Stimulated activated CD4-positive, alpha-beta T cell treated with anti-CD3 and anti-CD28 coated beads, Interleukin-1b, Interleukin-23, amount 100 ng/mL, for 1 hour (primary cell): ENCODE data around the gene TOB2.
"Not testable (repeated sequence)": the region's sequence is repeated elsewhere in the genome, so short reads cannot be mapped to it uniquely, and the experiment has no call there.

Source experiments
- DNase-seq, 2 donors: peaks; one replicate each; pipeline ENCODE4 v3.0.0-alpha.2; 2020; ENCODE audit warnings: low read depth in 2 of 2

The TOB2 gene

DNA sequence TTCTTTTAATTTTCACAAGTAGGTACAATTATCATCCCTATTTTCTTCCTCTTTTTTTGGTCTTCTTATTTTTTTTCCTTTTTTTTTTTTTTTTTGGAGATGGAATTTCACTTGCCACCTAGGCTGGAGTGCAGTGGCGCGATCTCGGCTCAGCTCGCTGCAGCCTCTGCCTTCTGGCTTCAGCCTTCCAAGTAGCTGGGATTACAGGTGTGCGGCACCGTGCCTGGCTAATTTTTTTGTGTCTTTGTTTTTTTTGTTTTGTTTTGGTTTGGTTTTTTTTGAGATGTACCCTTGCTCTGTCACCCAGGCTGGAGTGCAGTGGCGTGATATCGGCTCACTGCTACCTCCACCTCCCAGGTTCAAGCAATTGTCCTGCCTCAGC lies 16.7 kb downstream of the TOB2 start:
- DNase-seq: no peak

DNA sequence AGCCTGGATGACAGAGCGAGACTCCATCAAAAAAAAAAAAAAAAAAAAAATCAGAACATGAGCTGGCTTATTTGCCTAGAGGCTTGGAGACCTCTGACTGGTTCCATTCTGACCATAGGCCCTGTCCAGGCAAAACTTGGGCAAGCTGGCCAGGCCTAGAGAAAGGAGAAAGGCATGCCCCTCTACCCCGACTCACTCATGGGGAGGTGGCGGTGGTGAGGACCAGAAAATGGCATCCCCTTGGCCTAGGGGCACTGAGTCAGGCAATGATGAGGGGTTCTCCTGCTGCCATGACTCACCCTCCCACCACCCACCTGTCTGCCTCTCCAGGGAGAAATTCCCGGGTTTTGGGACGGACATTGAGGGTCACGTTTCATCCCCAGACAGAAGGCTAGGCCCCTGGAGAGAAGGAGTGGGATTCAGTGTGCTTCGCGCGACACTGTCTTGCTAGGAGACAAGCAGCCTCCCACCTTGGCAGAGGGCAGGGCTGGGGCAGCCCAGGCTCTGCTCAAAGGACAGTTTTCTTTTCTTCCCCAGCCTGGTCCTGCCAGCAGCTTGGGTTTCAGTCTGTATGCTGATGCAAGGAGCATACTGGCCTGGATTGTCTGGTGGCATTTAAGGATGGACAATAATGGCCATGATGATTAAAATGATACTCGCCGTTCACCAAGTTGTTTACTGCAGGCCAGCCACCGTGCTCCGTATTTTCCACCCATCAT lies 17.2 kb downstream of the TOB2 start:
- DNase-seq: no peak

DNA sequence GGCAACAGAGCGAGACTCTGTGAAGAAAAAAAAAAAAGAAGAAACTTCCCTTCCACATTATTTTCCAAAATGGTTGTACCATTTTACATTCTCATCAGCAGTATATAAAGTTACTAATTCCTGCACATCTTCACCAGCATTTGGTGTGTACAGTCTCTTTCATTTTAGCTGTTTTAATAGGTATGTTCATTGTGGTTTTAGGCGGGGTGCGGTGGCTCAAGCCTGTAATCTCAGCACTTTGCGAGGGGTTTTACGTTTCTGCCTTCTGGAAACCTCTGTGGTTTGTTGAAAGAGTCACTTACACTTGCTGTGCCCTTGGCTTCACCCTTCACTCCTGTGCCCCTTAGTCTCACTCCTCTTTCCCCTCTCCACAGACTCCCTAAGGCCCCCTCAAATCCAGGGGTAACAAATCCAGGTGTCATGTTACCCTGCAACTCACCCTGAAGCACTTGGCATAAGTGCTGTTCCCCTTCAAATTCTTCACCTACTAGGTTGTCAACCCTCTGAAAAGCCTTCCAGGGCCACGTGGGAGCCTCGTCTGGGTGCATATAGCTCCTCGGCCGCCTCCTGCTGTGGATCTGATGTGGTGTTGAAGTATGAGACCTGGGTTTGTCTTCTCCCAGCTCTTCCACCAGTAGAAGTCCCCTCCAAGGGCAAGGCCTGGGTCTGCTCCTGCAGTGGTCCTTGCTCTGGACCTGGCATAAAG lies 20.8 kb downstream of the TOB2 start:
- DNase-seq: no peak

DNA sequence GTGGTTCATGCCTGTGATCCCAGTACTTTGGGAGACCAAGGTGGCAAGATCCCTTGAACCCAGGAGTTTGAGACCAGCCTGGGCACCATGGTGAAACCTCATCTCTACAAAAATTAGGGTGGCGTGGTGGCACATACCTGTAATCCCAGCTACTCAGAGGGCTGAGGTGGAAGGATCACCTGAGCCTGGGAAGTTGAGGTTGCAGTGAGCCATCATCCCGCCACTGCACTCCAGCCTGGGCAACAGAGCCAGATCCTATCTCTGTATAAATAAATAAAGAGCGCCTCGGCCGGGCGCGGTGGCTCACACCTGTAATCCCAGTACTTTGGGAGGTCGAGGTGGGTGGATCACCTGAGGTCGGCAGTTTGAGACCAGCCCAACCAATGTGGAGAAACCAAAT lies 27.9 kb downstream of the TOB2 start:
- no peak for DNase-seq

DNA sequence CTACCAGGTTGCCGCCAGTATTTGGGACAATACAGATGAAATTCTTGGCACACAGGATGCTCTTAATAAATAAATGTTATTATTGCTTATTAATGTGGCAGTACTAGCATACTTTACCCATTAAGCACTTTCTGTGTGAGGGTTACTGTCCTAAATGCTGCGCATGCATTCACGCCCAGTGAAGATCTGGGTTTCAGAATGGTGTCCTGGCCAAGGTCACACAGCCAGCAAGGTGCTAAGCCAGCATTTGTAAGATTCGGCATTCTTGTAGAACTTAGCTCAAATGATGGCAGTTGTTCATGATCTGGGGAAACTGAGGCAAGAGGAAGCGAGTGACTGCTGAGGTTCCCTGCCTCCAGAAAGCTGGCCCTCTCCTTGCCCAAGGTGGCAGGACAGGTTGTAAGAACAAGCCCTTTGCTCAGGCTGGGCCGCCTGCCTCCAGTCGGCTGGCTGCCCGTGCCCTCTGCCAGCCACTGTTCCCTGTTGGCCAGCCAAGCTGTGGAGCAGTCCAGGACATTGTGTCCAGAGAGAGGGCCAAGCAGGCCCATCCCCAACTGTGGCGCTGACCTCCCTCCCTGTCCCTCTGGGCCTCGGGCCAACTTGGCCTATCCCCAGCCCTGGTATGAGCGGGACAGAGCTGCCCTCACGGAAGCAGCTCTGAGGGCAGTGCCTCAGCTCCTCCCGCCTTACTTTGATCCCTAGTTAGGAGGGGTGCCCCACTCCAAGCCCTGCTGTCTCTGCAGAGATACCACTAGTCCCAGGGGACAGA lies 28.8 kb downstream of the TOB2 start:
- DNase-seq: no peak

DNA sequence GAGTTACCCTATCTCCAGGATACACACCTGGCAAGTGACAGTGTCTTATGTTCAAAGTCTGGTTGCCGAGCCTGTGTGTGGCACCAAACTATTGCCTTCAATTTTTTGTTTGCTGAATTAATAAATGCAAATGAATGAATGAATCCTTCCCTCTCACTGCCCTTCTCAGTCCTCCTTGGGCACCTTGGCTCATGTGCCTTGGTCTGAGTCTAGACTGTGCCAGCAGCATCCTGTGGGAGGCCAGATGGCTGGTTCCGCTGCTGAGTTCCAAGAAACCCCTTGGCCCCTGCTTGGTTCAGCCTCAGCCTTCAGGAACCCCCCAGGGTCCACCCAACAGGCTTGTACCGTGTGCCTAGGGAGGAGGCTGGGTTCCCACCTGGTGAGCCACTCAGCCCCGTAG lies 31.0 kb downstream of the TOB2 start:
- no peak for DNase-seq

DNA sequence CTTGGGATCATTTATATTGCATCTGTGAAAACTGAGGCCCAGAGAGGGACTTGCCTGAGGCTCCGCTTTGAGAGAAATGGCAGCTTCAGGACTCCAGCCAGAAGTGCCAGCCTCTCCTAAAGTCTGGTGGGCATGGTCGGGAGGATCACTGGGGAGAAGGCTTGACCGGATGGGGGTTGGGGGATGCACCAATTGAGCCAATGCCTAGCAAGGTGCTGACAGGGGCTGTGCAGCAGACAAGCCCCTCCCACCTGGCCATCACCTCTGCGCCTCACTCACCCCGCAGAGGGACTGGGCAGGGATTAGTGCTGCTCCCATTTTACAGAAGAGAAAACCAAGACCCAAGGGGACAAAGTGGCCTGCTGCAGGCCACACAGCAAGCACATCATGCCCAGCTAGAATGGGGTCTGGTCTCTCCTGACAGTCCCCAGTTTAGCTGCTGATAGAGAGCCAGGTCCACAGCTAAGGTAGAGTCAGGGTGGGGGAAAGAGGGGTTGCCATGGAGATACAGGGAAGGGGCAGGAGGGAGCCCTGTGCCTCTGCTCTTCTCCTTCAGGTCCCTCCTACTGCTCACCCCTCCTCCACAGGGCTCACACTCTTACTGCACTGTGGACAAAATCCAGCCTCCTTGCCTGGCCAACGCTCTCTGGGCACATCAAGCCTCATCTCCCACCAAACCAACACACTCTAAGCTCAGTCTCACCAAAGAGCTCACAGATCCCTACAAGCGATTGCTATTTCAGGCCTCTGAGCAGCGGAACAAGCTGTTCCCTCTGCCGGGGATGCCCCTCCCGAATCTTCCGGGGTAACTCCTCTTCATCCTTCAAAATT lies 35.4 kb downstream of the TOB2 start:
- no peak for DNase-seq

DNA sequence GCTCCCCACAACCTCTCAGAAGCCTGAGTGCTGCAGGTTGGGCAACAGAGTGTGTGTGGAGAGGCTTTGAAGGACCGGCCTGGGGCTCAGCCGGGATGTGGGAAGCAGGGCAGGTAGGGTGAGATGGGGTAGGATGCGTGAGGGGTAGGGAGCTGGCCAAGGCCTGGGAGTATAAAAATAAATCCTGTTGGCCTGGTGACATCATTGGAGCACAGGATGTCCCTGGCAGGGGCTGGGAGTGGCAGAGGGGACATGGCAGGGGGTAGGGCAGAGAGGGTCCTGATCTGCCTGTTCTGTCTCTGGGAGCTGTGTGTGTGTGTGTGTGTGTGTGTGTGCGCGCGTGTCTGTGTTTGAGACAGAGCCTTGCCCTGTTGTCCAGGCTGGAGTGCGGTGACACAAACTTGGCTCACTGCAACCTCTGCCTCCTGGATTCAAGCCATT lies 36.3 kb downstream of the TOB2 start:
- DNase-seq: no peak

DNA sequence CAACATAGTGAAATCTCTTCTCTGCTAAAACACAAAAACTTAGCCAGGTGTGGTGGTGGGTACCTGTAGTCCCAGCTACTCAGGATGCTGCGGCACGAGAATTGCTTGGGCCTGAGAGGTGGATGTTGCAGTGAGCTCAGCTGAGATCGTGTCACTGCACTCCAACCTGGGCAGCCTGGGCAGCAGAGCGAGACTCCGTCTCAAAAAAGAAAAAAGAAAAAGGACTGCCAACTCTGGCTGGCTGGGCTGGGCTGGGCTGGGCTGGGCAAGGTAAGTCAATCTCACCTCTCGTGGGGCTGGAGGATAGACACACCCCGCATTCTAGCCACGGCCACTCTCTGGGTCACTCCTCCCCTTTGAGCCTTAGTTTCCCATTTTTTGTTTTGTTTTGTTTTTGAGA lies 37.9 kb downstream of the TOB2 start:
- DNase-seq: no peak

DNA sequence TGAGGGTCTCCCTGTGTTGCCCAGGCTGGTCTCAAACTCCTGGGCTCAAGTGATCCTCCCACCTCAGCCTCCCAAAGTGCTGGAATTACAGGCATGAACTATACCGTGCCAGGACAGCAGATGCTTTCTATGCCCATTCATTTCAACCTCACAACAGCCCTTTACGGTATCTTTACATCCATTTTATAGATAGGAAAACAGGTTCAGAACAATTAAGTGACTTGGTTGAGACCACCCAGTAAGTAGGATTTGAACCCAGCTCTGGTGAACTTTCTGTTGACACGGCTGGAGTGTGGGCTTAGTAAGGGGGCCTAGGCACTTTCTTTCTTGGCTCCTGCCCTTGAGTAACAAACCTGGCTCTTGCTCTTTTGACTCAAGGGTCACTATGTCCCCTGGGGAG lies 39.2 kb downstream of the TOB2 start:
- no peak for DNase-seq

DNA sequence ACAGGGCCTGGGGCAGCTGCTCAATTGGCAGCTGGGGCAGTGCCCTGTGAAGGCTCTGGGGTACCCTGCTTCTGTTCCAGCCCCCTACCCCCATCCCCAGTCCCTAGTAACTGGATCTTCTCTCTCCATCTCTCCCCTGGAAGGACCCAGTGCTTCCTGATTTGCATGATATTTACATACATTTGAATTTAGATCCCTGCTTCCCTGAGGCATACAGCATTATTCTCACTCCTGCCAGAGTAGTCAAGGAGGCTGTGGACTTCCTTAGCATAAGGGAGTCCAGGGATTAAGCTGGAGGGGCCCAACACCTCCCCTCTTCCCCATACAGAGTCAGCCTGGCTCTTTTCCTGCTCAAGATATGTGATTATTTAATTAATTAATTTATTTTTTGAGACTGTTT lies 40.2 kb downstream of the TOB2 start:
- DNase-seq: no peak

DNA sequence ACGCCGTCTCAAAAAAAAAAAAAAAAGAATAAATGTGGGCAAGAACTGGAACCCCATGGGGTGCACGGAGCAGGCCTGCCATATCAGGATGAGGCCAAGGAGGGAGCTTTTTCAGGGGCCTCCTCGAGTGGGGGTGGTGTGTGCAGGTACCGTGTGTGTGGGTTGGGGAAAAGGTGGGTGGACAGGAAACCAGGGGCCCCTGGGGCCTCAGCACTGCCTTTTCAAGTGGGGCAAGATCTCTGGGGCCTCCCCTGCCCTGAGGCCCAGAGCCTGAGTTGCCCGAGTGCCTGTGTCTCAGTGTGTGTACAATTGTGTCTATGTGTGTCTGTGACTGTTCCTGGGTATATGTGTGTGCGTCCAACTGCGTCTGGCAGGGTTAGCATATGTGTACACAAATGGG lies 41.0 kb downstream of the TOB2 start:
- no peak for DNase-seq

DNA sequence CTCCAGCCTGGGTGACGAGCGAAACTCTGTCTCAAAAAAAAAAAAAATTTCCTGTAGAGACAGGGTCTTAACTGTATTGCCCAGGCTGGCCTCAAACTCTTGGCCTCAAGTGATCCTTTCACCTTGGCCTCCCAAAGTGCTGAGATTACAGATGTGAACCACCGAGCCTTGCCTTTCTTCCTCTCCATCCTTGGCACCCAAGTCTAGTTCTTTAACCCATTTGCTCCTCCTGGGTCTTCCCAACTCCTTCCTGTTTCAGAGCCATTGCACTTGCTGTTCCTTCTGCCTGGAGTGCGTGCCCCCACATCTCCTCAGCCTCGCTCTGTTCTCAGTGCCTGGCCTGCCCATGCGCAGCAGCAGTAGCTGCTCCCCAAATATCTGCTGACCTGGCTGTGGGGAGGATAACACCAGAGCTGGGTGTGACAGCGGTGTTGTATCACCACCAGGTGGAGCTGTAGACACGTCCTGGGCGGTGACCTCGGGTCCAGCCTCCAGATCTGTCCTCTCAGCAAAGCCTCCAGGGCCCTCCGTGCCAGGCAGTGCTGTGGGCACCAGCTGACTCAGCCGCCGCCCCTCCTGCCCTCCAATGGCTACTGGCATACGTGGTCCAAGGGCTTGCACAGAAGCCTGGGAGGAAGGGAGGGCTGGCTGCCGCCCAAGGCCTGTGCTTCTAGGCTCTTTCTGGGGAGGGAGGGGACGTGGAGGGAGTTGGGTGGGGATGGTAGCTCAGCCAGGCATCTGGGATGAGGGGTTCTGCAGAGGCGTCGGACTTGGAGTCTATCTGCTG lies 42.9 kb downstream of the TOB2 start:
- peak; percentile 52 to 63 for DNase-seq

DNA sequence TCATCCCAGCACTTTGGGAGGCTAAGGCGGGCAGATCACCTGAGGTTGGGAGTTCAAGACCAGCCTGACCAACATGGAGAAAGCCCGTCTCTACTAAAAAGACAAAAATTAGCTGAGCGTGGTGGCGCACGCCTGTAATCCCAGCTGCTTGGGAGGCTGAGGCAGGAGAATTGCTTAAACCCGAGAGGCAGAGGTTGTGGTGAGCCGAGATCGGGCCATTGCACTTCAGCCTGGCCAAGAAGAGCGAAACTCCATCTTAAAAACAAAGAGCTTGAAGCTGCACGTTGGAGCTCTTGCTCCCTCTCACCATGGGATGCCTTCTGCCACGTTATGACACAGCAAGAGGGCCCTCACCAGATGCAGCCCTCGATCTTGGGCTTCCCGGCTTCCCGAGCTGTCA lies 43.8 kb downstream of the TOB2 start:
- not testable (repeated sequence) for DNase-seq

DNA sequence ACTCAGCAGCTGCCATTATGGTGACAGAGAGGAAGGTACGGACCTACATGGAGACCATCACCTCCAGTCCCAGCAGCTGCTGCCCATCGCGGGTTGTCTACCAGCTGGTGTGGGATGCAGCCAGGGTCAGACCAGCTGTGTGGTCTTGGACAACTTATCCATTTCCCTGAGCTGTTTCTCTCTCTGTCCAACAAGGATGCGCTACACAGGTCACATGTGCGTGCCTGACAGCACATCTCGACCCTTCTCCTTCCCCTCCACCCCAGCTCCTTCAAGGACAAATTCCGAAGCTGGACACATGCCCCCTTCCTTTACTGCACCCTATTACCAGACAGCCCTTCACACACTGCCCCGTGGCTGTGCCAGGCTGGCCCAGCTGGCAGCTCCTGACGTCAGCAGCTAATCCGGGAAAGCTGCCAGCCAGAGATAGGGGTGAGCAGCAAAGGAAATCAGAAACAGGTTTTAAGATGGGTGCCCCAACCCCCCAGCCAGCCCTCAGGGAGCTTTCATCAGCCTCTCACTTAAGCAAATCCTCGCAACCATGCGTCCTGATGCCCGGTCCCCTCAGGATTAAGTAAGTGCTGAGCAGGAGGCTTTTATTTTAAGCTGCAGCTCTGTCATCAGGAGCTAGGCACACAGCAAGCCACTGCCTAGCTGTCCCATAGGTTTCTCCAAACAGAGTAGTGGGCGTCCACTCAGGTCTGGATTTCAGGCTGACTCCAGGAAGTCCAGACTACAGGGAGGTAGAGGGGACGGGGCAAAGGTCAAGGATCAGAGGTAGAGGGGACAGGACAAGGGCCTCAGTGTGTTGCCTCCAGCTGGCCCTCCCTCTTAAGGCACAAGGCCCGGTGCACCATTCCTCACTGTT lies 44.6 kb downstream of the TOB2 start:
- DNase-seq: no peak

DNA sequence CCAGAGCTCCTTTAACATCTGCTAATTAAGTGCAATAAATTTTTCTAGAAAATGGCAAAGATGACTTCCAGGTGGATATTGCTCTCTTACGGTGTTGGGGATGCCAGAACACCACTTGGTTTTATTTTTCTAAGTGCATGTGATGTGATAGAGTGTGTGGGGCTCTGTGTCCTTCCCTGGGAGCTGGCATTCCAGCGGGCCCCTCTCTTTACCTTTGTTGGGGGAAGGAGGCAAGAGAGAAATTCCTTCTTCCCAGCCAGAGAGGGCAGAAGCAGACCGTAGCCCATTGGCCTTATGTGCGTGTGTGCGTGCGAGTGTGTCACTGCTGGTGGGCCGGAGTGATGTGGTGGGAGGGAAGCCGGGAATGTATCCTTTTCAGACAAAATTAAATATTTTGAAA lies 47.7 kb downstream of the TOB2 start:
- no peak for DNase-seq

DNA sequence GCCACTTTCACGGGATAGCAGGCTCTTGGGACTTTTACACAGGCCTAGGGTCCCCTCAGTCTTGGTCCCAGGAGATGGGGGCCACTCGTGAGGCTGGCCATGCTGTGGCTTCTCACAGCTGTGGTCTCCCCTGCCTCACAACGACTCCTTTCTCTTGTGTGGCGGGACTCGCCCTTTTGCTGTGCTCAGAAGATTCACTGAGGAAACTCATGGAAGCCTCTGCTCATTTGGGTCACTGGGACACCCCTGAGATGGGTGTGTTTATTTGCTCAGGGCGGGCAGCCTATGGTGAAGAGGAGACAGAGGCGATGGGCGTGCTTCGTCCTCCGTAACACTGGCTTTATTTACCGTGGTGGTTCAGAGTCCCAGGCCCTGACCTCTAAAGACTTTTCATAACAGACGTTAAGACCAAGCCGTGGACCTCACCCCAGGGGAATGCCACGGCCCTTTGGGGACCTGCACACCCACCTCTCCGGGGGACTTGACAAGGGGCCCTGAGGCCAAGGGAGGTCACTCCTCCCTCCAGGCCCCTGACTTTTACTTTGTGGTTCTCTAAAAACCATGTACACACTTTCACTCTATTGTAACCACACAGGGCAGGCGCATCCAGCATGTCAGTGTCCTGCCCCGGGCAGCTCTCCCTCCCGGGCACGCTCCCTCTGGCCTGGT lies 49.3 kb downstream of the TOB2 start:
- DNase-seq: no peak

DNA sequence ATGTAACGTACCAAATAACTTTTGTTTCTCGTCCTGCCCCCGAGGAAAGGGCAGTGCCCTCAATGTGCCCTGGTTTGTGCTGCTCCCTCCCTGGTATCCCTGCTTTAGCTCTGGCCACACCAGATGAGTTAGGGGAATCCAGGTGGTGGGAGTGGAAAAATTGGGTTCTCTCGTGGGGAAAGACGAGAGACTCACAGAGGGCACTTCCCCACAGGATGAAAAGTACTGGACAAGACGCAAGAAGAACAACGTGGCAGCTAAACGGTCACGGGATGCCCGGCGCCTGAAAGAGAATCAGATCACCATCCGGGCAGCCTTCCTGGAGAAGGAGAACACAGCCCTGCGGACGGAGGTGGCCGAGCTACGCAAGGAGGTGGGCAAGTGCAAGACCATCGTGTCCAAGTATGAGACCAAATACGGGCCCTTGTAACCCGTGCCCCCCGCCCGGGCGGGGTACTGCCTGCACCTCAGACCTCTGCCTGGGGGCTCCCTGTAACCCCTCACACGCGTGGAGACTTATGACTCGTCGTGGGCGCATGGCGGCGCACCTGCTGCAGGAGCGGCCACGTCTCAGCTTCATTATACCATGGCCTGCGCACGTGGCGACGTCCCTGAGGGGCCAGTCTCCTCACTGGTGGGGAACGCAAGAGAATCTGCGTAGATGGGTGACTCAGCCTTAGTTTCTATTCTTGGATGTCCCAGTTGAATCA lies 50.9 kb downstream of the TOB2 start:
- no peak for DNase-seq

DNA sequence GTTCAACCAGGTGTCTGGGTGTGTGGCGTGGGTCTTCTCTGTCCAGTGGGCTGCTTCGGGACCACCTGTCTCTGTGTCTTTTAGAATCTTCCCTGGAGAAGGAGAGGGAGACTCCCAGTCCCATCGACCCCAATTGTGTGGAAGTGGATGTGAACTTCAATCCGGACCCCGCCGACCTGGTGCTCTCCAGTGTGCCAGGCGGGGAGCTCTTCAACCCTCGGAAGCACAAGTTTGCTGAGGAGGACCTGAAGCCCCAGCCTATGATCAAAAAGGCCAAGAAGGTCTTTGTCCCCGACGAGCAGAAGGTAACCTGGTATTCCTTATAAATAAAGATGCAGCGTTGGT lies 52.6 kb downstream of the TOB2 start:
- no peak for DNase-seq
